Activated gamma-delta T cell treated with anti-CD3 and anti-CD28 coated beads, Interleukin-2, amount 50 U/mL, for 16 hours (primary cell): Measurements from ENCODE around the gene ASZ1.

Experiments used
- DNase-seq: peaks from one replicate; pipeline ENCODE4 v3.0.0-alpha.2; 2020; ENCODE audit warnings: low read depth

Gene ASZ1

GRCh38 chr7:117402109-117402508 is 25.2 kb downstream of the ASZ1 start:
- DNase-seq = no peak

- DNase-seq = no peak
Measured at GRCh38 chr7:117401293-117402002, 25.8 kb downstream of the ASZ1 start.

GRCh38 chr7:117399820-117400422 is 27.4 kb downstream of the ASZ1 start:
- DNase-seq = no peak

DNA sequence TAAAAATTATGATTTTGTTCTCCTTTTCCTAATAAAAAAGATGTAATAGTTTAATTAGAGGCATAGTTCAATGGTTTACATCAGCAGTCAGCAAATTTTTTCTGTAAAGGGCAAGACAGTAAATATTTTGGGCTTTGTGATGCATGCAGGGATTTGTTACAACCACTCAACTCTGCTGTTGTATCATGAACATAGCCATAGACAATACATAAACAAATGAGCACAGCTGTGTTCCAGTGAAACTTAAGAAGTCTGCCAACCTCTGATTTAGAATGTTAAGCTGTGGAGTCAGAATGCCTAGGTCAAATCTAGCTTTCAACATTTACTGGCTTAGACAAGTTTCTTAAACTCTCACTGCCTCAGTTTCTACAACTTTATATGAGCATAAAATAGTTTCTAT is 31.6 kb downstream of the ASZ1 start:
- no peak for DNase-seq

GRCh38 chr7:117393781-117394180 is 33.5 kb downstream of the ASZ1 start:
- DNase-seq = no peak

DNA sequence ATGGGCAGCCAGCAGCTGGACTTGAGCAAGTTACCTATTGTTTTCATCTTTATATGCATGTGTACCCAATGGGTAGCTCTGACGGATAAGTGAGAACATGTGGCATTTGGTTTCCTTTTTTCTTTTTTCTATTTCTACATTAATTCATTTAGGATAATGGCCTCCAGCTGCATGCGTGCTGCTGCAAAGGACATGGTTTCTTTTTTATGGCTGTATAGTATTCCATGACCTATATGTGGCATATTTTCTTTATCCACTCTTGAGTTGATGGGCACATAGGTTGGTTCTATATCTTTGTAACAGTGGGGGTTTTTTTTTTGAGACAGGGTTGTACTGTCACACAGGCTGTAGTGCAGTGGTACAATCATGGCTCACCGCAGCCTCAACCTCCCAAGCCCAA is 37.4 kb downstream of the ASZ1 start:
- DNase-seq = no peak

DNA sequence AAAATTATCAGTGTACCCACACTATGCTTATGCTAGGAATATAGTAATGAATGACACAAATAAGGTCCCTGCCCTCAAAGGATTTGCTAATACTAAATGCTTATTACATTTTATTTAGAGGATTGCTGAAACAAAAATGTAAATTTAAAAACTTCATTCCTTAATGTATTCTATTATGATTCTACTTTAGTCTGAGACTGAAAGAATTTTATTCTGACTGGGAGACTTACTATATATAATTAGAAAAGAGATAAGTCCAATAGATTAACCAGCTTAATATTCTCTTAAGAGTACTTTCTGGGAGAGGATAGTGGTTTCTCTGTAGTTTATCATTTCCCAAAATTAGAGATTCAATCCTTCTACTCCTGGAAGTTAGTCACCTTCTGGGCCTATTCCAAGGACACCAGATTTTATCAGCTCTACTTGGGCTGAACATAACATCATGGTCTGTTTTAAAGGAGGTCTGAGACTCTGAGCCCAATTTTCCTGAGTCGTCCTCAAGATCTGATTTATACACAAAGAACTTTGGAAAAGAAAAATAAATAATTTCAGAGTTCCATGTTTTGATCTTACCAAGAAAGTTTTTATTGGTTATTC is 41.1 kb downstream of the ASZ1 start:
- DNase-seq = no peak

GRCh38 chr7:117385363-117386109 is 41.8 kb downstream of the ASZ1 start:
- no peak for DNase-seq

DNA sequence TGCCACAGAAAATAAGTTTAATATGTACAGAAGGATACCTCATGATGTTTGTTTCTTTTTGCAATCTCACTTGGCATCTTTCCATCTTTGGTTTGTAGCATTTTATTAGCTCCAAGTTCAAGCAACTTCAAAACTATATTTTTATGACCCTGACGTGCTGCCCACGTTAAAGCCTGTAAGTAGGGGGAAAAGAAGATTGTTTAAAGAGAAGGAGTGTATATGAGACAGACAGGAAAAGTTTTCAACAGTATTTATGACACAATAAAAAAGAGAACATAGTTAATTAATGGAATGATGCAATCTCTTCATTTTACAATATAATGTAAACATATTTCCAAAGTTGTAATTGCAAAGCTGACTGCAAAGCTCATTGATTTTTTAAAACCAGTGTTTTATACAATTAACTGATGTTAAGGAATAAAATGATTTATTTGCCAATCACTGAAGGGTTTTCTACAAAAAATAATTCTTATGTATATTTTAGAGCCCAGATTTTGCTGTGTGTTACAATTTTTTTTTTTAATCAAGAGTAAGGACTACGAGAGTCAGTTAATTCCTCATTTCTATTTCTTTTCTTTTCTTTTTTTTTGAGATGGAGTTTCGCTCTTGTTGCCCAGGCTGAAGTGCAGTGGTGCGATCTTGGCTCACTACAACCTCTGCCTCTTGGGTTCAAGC is 42.5 kb downstream of the ASZ1 start:
- DNase-seq = no peak

DNA sequence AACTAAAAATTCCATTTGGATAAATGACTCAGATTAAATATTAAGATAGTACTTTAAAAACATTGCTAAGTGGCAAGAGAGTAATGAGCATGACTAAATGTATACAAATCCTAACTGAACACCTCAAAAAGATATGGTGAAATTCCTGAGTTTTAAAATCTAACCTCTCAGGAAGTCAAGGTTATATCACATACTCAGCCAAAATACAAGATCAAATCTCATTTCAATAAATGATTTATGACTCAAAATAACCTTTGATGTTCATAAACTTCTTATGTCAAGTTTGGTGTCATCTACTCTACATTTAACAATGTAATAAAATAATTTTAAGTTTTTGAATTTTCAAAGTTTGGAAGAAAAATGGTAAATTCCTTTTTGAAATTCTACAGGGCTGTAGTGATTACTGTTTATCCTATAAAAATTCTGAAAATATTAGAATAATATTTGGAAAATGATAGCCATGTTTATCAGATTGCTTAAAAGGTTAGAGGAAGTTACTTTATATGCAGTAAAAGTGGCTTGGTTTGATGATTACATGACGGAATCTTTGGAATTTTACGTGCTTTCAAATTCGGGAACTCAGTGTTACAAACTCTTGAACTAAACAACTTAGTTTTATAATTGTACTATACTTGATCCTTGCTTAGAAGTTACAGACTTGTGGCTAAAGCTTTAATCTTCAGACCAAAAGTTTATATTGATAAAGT is 43.7 kb downstream of the ASZ1 start:
- no peak for DNase-seq

GRCh38 chr7:117383046-117383445 is 44.2 kb downstream of the ASZ1 start:
- DNase-seq = no peak

GRCh38 chr7:117381362-117381761 is 45.9 kb downstream of the ASZ1 start:
- no peak for DNase-seq

GRCh38 chr7:117375380-117375779 is 51.9 kb downstream of the ASZ1 start:
- no peak for DNase-seq

DNA sequence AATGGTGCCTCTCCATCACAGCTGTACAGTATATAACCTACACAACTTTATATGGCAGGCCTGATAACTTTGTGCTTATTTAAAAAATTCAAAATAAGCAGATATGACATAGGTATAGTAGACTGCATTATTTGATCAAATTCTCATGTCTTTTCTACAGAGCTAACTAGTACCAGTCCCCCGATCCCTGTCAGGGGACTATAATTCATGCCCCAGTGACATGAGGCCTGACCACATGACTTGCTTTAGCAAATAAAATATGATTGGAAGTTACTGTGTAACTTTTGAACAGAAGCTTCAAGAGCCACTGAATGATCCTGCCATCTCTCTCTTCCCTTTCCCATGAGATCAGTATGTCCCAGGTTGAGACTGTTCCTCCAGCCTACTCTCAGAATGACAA is 55.2 kb downstream of the ASZ1 start:
- no peak for DNase-seq

DNA sequence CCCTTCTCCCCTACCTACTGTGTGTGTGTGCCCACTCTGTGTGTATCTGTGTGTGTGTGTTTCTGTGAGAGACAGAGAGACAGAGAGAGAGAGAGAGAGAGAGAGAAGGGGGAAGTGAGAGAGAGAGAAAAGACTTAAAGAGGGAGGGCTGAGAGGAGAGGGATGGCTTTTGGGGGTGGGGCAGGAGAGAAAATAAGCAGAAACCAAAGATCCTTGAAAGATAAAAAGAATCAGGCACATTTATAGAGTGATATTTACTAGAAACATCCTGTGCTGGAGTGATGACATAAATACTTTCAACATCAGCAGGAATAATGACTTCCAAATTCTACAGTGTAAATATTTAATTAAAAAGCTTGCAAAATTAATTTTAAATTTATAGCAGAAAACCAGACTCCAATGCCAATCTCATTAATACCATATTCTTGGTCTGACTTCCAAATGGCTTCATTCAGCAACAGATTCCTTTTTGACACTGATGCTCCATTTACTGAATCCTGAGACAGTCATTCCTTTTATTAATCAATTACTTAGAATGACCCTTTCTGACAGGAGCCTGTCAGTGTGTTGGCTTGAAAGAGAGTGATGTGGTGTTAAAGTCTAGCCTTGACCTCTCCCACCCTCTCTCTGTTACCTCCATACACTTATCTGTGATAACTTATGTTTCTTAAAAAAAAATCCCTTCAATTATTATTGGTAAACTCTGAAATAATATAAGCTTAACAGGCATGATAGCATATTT is 62.8 kb downstream of the ASZ1 start:
- DNase-seq = no peak

DNA sequence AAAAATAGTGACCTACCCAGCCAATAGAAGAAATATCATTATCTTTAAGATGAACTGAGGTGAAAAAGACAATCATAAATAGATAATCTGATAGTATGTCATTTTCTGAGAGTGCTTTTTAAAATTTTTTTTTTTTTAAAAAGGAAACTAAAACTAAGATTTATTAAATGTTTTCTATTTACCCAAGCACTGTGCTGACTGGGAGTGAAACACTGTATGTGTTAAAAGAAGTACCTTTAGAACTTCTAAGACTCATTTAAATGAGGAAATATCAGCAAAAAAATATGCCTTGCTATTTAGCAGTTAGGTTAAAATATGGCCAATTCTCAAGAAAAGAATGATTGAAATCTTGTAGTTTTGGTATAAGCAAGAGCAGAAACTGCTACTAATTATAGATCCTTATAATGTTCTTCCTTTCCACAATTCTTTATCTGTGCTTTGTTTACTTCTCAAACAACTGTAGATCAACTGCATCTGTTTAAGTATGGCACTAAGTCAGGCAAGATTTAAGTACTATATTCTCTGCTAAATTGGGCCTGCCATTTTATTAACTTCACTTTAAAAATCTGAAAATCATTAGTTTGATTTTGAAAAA is 64.9 kb downstream of the ASZ1 start:
- DNase-seq = no peak

DNA sequence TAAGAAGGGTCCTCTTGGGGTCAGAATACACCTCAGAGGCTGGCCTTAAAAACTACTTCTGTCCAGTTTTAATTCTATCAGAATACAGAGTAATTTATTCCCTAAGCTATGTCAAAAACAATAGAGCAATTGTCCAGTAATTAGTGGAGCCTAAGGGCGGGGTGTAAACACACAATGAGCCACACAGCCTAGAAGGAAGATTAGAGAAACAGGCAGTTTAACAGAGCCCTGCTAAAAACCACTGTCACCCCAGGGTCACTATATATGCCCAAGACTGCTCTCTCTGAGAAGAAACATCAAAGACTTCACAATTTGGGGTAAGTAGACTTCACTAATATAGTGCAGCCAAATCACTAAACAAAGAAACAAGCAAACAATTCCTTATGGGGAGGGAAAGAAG is 77.3 kb downstream of the ASZ1 start:
- DNase-seq = no peak

DNA sequence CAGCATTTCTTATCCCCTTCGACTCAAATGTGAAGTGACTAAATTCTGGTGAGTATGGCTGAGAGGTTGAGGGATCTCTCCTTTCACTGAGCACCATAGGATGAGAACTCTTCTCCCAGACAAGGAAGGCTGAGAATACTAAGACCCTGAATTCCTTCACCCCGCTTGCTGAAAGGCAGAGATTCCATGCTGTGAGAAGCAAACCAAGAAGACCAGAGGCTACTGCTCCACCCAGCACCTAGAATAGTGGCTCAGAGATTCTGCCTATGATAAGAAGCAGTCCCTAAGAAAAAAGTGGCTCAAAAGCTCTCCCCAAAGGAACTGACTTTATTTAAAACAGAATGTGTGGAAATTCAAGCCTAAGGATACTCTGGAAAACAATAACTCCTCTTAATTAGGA is 77.7 kb downstream of the ASZ1 start:
- DNase-seq = no peak

DNA sequence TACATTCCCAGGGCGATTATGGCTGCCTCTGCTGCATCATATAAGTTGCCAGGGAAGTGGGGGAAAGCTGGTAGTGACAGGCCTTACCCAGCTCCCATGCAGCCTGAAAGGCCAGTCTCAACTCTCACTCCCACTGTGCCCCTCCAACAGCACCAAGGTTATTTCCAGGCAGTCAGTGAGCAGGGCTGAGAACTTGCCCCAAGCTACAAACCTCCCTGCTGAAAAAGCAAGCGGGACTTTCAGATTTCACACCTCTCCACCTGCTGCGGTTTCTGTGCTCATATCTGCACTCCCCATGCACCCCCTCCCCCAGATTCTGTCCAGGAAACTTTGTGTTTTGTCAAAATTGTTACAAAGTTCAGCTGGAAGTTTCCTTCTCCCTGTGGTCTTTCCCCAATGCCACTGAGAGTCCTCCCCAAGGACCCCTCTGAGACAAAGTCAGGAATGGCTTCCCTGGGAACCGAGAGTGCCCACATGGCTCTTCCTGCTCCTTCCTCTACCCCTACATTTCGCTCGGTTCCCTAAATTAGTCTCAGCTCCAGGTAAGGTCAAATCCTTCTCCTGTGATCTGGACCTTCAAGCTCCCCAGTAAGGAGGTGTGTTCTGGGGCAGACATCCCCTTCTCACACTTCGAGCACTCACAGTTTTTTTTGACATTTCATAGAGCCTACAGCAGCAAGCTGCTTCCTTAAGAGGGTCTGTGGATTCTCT is 79.2 kb downstream of the ASZ1 start:
- DNase-seq = no peak

- no peak for DNase-seq
Measured at GRCh38 chr7:117347480-117347879, 79.8 kb downstream of the ASZ1 start.
